Measurements from ENCODE around the gene FOXO3.
A peak's percentile ranks its signal among the peaks of the same experiment; 100 is the strongest.

FOXO3 gene

DNA sequence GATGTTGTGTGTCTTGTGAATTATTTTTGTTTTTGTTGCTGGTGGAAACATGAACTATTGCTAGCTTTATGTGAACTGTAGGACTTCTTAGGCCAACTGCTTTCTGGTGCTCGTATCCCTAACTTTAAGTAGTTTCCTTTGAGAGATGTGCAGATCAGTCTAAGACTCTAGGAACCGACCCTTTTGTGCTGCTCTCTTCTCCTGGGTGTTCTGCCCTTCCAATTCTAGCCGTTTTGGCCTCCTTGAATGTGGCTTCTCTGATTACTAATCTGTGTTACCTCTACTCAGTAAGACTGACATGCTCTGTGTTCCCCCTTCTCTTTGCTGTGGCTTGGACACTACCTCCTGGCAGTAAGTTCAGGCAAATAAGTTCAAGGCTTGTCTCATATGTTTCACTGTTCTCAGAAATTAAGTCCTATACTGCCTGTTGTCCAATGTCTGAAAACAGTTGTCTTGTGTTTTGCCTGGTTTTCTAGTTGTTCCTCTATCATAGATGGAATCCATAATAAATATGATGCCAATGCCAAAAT, 58.0 kb downstream of the FOXO3 start:
- TF ChIP-seq, protein P1, sequence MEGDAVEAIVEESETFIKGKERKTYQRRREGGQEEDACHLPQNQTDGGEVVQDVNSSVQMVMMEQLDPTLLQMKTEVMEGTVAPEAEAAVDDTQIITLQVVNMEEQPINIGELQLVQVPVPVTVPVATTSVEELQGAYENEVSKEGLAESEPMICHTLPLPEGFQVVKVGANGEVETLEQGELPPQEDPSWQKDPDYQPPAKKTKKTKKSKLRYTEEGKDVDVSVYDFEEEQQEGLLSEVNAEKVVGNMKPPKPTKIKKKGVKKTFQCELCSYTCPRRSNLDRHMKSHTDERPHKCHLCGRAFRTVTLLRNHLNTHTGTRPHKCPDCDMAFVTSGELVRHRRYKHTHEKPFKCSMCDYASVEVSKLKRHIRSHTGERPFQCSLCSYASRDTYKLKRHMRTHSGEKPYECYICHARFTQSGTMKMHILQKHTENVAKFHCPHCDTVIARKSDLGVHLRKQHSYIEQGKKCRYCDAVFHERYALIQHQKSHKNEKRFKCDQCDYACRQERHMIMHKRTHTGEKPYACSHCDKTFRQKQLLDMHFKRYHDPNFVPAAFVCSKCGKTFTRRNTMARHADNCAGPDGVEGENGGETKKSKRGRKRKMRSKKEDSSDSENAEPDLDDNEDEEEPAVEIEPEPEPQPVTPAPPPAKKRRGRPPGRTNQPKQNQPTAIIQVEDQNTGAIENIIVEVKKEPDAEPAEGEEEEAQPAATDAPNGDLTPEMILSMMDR (IDR thresholded peaks at IDR 0.05; ENCODE audit: insufficient read depth, low read depth, low read length, missing control alignments), result no peak
- DNase-seq (ENCODE audit: low read depth), result no peak
- H3K4me3 ChIP-seq (ENCODE audit: low read length), result no peak overlapping the region

DNA sequence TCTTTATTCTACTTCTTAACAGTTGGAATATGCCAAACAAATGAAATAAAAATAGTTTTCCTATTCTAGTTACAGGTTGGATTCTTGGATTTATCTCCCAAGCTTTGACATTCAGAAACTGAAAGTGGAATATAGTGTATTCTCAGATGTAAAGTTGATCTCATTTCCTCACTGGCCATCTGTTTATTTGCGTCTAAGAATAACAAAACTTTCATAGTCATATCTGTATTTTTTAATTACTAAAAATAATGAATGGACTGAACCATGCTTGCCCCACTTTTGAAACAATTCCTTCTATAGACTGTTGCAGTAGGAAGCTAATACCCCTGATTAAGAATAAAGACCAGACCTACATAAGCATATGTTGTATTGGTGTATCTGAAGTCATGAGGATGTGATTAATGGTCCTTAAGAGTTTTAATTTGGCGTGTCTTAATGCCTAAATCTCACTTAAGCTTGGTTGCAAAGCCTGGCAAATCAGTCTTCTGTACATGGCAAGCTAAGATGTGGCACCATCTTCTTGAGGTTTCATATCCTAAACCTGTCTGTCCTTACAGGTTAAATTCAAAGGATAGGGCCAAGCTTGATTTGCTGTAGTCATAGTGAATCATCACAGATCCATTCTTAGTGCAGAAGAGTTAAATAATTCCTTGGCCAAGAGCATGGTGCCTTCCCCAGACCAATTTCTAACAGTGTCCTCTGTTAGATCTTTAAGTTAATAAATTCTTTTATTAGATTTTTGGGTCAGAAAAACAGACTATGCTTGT, 58.9 kb downstream of the FOXO3 start:
- H3K4me3 ChIP-seq (ENCODE audit: low read length), result no peak overlapping the region

DNA sequence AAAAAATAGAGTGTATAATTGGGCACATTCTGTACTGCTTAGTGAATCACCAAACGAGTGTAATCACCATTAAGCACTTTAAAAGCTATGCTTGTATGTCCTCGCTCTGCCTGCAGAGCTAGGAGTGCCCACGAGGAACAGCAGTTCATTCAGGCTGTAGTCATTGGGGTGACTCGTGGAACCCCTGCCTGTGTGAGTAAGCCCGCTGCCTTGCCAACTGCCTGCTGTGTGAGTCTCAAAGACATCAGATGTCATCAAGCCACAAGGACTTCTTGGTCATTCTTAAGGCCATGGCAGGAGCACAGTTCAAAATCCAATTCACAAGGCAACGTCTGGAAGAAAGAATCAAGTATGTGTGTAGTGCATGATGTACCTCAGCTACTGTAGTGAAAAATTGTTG, 60.4 kb downstream of the FOXO3 start:
- DNase-seq (ENCODE audit: low read depth), result peak; percentile 83
- no peak overlapping the region for H3K4me3 ChIP-seq (ENCODE audit: low read length)
- TF ChIP-seq, protein P1 (IDR thresholded peaks at IDR 0.05; ENCODE audit: insufficient read depth, low read depth, low read length, missing control alignments), result peak; percentile 19

More for the DNA sequence above, 58.9 kb downstream of the FOXO3 start:
- TF ChIP-seq, protein P1 (IDR thresholded peaks at IDR 0.05; ENCODE audit: insufficient read depth, low read depth, low read length, missing control alignments), result no peak
- peak; percentile 68 for DNase-seq (ENCODE audit: low read depth)

DNA sequence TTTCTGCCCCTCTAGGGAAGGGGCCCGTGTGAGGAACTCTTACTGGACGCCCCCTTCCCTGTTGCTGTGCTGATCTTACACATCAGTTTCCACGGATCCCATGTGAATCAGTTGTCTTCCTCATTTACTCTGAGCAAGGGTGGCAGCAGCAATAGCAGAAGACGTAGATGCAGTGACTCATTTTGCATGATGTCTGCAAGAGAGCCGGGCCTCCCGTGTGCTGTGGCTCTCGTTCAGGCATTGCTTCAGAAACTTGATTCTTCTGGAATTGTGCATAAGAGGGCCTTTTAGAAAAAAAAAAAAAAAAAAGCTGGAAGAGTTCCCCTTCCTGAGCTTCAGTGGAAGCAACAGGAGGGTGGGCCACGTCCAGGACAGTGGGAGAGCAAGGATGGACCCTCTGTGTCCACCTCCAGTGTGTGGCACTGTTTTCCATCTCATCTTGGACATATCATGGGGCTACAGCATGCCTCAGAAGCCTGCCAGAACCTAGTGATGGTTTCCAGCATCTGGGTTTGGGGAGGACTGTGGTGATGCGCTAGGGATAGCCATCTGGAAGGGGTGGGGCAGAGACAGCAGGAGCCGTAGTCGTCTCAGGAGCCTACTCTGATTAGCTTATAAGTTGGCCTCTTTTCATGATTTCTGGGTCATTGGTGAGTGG, 62.1 kb downstream of the FOXO3 start:
- TF ChIP-seq, protein P1 (IDR thresholded peaks at IDR 0.05; ENCODE audit: insufficient read depth, low read depth, low read length, missing control alignments), result no peak
- H3K4me3 ChIP-seq (ENCODE audit: low read length), result no peak overlapping the region
- DNase-seq (ENCODE audit: low read depth), result peak; percentile 87

DNA sequence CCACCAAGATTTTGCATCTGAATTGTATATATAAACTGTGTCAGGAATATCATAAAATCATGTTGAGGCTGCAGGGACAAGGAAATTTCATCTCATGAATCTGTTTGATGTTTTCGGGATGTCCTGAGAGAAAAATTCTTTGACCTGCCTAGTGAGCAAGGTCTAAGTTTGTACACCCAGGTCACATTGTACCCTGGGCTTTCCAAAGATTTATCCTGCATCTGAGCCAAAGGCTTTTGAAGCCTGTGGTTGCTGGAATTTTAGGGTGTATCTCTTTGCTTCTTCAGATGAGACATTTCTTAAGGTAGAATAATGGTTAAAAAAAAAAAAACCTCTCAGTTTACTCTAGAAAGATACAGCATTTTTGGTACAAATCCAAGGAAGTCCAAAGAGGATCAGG, 63.3 kb downstream of the FOXO3 start:
- no peak for DNase-seq (ENCODE audit: low read depth)
- H3K4me3 ChIP-seq (ENCODE audit: low read length), result no peak overlapping the region
- TF ChIP-seq, protein P1 (IDR thresholded peaks at IDR 0.05; ENCODE audit: insufficient read depth, low read depth, low read length, missing control alignments), result no peak

DNA sequence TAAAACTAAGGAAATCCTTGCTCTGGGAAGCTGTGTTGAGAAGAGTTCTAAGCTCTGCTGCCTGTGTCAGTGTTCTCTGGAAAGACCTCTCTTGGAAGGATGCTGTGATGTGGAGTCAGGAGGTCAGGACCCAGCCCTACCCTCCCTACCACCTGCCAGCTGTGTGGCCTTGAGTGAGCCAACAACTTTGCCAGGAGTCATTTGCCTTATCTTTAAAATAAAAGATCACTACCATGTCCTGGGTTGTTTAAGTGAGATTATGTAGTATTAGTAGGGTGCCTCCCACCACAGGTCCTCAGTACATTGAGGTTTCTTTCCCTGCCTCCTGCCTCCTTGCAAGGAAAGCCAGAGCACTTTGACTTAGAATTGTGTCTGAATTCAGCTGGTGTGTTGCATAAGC, 64.9 kb downstream of the FOXO3 start:
- H3K4me3 ChIP-seq (ENCODE audit: low read length), result no peak overlapping the region
- TF ChIP-seq, protein P1 (IDR thresholded peaks at IDR 0.05; ENCODE audit: insufficient read depth, low read depth, low read length, missing control alignments), result no peak
- DNase-seq (ENCODE audit: low read depth), result no peak
